Stimulated activated CD4-positive, alpha-beta T cell treated with anti-CD3 and anti-CD28 coated beads, Interleukin-4, amount 100 ng/mL, for 1 hour (primary cell): ENCODE measurements around the gene RPS6KA5.
"Not testable (repeated sequence)": the region's sequence is repeated elsewhere in the genome, so short reads cannot be mapped to it uniquely, and the experiment has no call there.

Experiments
- DNase-seq: peaks from one replicate; pipeline ENCODE4 v3.0.0-alpha.2; 2020

RPS6KA5 gene

GRCh38 chr14:91060351-91061055 lies at the start of gene RPS6KA5:
RPS6KA5 (minus strand) TSS chr14:91060641; CDS start chr14:91060434, 207 bp downstream.
- DNase-seq, result peak; percentile 100

- DNase-seq, result peak; percentile 36
Measured at GRCh38 chr14:91108941-91109611, 48.6 kb upstream of the RPS6KA5 start.

- DNase-seq, result no peak
Measured at GRCh38 chr14:91103116-91103515, 42.7 kb upstream of the RPS6KA5 start.

- DNase-seq, result no peak
Measured at GRCh38 chr14:91100102-91100501, 39.7 kb upstream of the RPS6KA5 start.

GRCh38 chr14:91098591-91098990 lies 38.1 kb upstream of the RPS6KA5 start:
- no peak for DNase-seq

- DNase-seq, result not testable (repeated sequence)
Measured at GRCh38 chr14:91097657-91098056, 37.2 kb upstream of the RPS6KA5 start.

- no peak for DNase-seq
Measured at GRCh38 chr14:91095178-91095577, 34.7 kb upstream of the RPS6KA5 start.

GRCh38 chr14:91094772-91095171 lies 34.3 kb upstream of the RPS6KA5 start:
- no peak for DNase-seq

- DNase-seq, result not testable (repeated sequence)
Measured at GRCh38 chr14:91093743-91094472, 33.5 kb upstream of the RPS6KA5 start.

GRCh38 chr14:91092073-91092472 lies 31.6 kb upstream of the RPS6KA5 start:
- DNase-seq, result no peak

- DNase-seq, result no peak
Measured at GRCh38 chr14:91090743-91091142, 30.3 kb upstream of the RPS6KA5 start.

GRCh38 chr14:91089958-91090535 lies 29.6 kb upstream of the RPS6KA5 start:
- no peak for DNase-seq

- no peak for DNase-seq
Measured at GRCh38 chr14:91088585-91089235, 28.3 kb upstream of the RPS6KA5 start.

- not testable (repeated sequence) for DNase-seq
Measured at GRCh38 chr14:91087470-91087869, 27.0 kb upstream of the RPS6KA5 start.

- no peak for DNase-seq
Measured at GRCh38 chr14:91084516-91084915, 24.1 kb upstream of the RPS6KA5 start.

- DNase-seq, result no peak
Measured at GRCh38 chr14:91082282-91082681, 21.8 kb upstream of the RPS6KA5 start.

GRCh38 chr14:91080071-91080470 lies 19.6 kb upstream of the RPS6KA5 start:
- DNase-seq, result no peak

- DNase-seq, result peak; percentile 30
Measured at GRCh38 chr14:91078095-91078737, 17.8 kb upstream of the RPS6KA5 start.

GRCh38 chr14:91075553-91075952 lies 15.1 kb upstream of the RPS6KA5 start:
- DNase-seq, result no peak

- no peak for DNase-seq
Measured at GRCh38 chr14:91070572-91070971, 10.1 kb upstream of the RPS6KA5 start.

GRCh38 chr14:91068642-91069041 lies 8.2 kb upstream of the RPS6KA5 start:
- DNase-seq, result no peak

- DNase-seq, result no peak
Measured at GRCh38 chr14:91067186-91067585, 6.7 kb upstream of the RPS6KA5 start.
